Colonic mucosa (tissue), 4 donors: ENCODE measurements around the gene MARK2. TPM values are rescaled to one million over a fixed set of nuclear protein-coding genes. Genes with fewer than 3 reads are reported as not detected.
A peak's percentile ranks its signal among the peaks of the same experiment; 100 is the strongest.

Source experiments
- DNase-seq: peaks from one replicate; pipeline ENCODE4 v3.0.0-alpha.2; 2020
- H3K27ac ChIP-seq: fragments of 200-600 bp; one replicate; pipeline ENCODE4 v1.8.0; 2021
- H3K27me3 ChIP-seq: fragments of 200-600 bp; one replicate; pipeline ENCODE4 v1.8.0; 2021
- H3K36me3 ChIP-seq: fragments of 200-600 bp; one replicate; pipeline ENCODE4 v1.8.0; 2021
- H3K4me1 ChIP-seq: fragments of 200-600 bp; one replicate; pipeline ENCODE4 v1.8.0; 2021; ENCODE audit warnings: mild to moderate bottlenecking
- H3K4me3 ChIP-seq: fragments of 200-600 bp; one replicate; pipeline ENCODE4 v1.8.0; 2021
- H3K9ac ChIP-seq, 2 donors: one replicate each; pipeline ENCODE4 v1.7.0; 2013; ENCODE audit warnings: control low read depth in 2 of 2, low read depth in 2 of 2, low read length in 2 of 2
- H3K9me3 ChIP-seq: fragments of 200-600 bp; one replicate; pipeline ENCODE4 v1.8.0; 2021
- intact Hi-C: fragments of 100-400 bp; cut with DNase I; formaldehyde crosslinking; loops from one replicate; pipeline ENCODE4 v1.14.1; 2022
- total RNA-seq, 2 donors: library from RNA; stranded (reverse); fragmentation: NEBNext Ultra II Directional in 1 of 2; extraction: Animal tissue kit (Norgen Biotek cat#: 25700) in 1 of 2; gene quantifications; one replicate each; pipeline ENCODE4 v1.2.1, GENCODE V29; 2021
- TF ChIP-seq, protein P1 (sequence below): fragments of 200-600 bp; IDR thresholded peaks from one replicate; pipeline ENCODE4 v1.8.0; 2022; ENCODE audit warnings: antibody characterized with exemption, mild to moderate bottlenecking
- donor health status: healthy.
- donor health status: DM: no; HTN: no; CAD: no.
- donor health status: DM: no; HTN: no; CAD: no.

MARK2 gene
- total RNA-seq, 2 donors from 2014 or later = 86.8 to 96.8 TPM

DNA sequence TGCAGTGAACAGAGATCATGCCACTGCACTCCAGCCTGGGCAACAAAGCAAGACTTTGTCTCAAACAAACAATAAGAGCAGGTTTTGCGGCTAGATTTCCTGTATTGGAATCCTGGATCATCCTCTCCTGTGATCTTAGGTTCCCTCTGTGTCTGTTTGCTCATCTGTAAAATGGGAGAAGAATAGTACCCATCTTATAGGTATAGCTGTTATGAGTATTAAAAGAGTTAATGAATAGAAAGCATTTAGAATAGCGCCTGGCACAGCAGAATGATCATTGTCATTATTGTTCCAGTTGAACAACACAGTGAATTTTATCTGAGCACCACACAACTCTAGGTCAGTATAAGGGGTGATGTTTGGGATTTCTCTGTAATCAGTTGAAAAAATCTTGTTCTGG lies 10.8 kb downstream of the MARK2 start:
- no peak overlapping the region for H3K9ac ChIP-seq
- DNase-seq = no peak
- no peaks in the 10 kb centered on the region for H3K27me3 ChIP-seq
- H3K36me3 ChIP-seq = no peaks in the 10 kb centered on the region
- H3K4me1 ChIP-seq = peaks cover 13% of the 10 kb centered on the region
- H3K9me3 ChIP-seq = no peaks in the 10 kb centered on the region
- TF ChIP-seq, protein P1, sequence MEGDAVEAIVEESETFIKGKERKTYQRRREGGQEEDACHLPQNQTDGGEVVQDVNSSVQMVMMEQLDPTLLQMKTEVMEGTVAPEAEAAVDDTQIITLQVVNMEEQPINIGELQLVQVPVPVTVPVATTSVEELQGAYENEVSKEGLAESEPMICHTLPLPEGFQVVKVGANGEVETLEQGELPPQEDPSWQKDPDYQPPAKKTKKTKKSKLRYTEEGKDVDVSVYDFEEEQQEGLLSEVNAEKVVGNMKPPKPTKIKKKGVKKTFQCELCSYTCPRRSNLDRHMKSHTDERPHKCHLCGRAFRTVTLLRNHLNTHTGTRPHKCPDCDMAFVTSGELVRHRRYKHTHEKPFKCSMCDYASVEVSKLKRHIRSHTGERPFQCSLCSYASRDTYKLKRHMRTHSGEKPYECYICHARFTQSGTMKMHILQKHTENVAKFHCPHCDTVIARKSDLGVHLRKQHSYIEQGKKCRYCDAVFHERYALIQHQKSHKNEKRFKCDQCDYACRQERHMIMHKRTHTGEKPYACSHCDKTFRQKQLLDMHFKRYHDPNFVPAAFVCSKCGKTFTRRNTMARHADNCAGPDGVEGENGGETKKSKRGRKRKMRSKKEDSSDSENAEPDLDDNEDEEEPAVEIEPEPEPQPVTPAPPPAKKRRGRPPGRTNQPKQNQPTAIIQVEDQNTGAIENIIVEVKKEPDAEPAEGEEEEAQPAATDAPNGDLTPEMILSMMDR = no peak
- H3K4me3 ChIP-seq = no peak overlapping the region
- intact Hi-C loops = no loop called here
- no peak overlapping the region for H3K27ac ChIP-seq

DNA sequence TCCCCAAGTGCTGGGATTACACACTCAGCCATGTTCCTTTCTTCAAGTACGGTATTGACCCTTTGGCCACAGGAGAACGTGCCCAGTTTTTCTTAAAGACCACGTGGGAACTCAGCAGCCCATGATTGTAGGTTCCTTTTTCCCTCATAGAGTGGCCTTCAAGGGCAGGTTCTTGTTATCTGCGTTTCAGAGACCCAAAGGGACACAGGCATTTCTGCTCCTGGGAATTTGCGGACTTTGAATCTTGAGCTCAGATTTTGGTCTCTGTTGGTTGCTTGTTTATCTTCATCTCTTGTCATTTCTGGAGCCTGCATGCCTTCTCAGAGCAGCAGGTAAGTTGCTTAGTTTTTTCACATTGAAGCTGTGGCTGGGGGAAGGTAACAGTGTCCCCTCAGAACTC lies 12.0 kb downstream of the MARK2 start:
- H3K4me3 ChIP-seq = no peak overlapping the region
- H3K27ac ChIP-seq = peak overlapping the region; percentile 54
- no peaks in the 10 kb centered on the region for H3K27me3 ChIP-seq
- H3K9ac ChIP-seq = peak overlapping the region in 1 of 2 donors; percentile 41
- TF ChIP-seq, protein P1 = no peak
- DNase-seq = no peak
- H3K4me1 ChIP-seq = peaks cover 17% of the 10 kb centered on the region
- H3K36me3 ChIP-seq = no peaks in the 10 kb centered on the region
- no peaks in the 10 kb centered on the region for H3K9me3 ChIP-seq
- intact Hi-C loops = no loop called here

DNA sequence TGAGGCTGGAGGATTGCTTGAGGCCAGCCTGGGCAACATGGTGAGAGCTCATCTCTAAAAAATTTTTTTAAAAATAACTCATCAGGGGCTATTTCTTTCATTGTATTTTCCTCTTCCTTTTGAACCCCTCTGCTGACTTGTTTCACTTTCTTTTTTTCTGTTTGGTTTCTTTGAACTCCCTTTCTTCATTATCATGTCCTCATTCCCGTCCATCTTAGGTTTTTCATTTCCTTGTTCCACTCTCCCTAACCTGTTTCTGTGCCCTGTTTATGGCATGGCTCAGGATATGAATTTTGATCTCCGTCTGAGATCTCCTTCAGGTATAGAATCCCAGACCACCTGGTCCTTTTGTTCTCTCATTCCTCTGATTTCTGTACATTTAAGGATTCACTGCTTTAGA lies 12.5 kb downstream of the MARK2 start:
- no peak for DNase-seq
- H3K9me3 ChIP-seq = no peaks in the 10 kb centered on the region
- intact Hi-C loops = no loop called here
- H3K4me3 ChIP-seq = no peak overlapping the region
- no peaks in the 10 kb centered on the region for H3K36me3 ChIP-seq
- TF ChIP-seq, protein P1 = no peak
- H3K27me3 ChIP-seq = no peaks in the 10 kb centered on the region
- H3K4me1 ChIP-seq = peaks cover 17% of the 10 kb centered on the region
- peak overlapping the region; percentile 54 for H3K27ac ChIP-seq
- peak overlapping the region; percentile 41 to 64 for H3K9ac ChIP-seq

DNA sequence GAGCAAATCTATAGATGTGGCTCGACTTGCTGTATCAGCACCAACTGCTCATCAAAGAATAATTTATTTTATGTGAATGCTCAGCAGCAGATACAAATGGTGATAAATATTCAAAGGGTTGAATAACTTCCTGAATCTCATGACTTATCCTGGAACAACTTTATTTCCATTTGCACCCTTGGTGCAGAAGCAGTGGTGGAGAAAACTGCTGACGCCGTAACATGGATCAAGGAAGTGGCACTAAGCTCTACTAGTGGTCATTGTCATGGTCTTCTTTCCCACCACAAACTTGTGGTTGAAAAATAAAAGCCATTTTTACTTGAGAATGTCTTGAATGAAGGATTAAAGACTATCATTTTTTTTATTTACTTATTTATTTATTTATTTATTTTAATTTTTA lies 14.6 kb downstream of the MARK2 start:
- TF ChIP-seq, protein P1 = no peak
- intact Hi-C loops = no loop called here
- no peak overlapping the region for H3K9ac ChIP-seq
- H3K36me3 ChIP-seq = no peaks in the 10 kb centered on the region
- H3K27ac ChIP-seq = no peak overlapping the region
- H3K9me3 ChIP-seq = no peaks in the 10 kb centered on the region
- no peak for DNase-seq
- peaks cover 18% of the 10 kb centered on the region for H3K4me1 ChIP-seq
- H3K27me3 ChIP-seq = no peaks in the 10 kb centered on the region
- no peak overlapping the region for H3K4me3 ChIP-seq

DNA sequence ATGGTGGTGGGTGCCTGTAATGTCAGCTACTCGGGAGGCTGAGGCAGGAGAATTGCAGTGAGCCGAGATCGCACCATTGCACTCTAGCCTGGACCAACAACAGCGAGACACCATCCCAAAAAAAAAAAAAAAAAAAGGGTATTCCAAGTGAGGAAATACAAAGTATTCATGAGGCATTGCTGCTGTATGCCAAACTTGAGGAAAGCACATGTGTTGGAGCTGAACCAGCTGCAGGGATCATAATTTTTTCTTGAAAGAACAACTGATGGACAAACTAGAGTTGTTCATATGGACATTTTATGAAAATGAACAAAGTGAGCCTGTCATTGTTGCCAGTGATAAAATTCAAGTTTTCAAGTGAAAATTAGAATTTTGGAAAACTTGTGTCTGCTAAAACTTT lies 15.8 kb downstream of the MARK2 start:
- H3K4me1 ChIP-seq = peaks cover 21% of the 10 kb centered on the region
- H3K27ac ChIP-seq = no peak overlapping the region
- H3K9ac ChIP-seq = no peak overlapping the region
- TF ChIP-seq, protein P1 = no peak
- no peaks in the 10 kb centered on the region for H3K27me3 ChIP-seq
- H3K36me3 ChIP-seq = no peaks in the 10 kb centered on the region
- intact Hi-C loops = no loop called here
- H3K9me3 ChIP-seq = no peaks in the 10 kb centered on the region
- H3K4me3 ChIP-seq = no peak overlapping the region
- no peak for DNase-seq

DNA sequence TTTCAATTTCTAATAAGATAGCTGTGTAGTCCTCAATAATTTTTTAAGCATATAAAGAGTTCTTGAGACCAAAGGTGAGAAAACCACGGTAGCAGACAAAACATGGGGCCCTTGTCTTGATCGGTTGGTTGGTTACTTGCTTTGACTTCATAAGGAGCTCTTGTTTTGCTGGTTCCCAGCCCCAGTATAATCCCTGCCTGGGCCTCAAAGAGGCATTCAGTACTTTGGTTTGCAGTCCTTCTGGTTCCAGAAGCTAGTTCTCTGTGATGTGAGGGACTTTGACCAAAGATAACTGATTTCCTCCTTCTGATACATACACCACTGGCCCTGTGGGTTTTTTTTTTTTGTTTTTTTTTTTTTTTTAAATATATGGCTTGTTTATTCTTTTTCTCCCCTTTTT lies 17.1 kb downstream of the MARK2 start:
- intact Hi-C loops = no loop called here
- no peak for DNase-seq
- Histone ChIP-seq H3K4me3 (no peak overlapping the region), H3K4me1 (peaks cover 20% of the 10 kb centered on the region), H3K9ac (no peak overlapping the region), H3K36me3 (no peaks in the 10 kb centered on the region), H3K27ac (no peak overlapping the region), H3K9me3 (no peaks in the 10 kb centered on the region), H3K27me3 (no peaks in the 10 kb centered on the region)
- TF ChIP-seq, protein P1 = no peak
